ENCODE results near the gene GGT6.

- TF ChIP-seq PRDM10 (tag by site-specific recombination; IDR thresholded peaks at IDR 0.05) (no peak), YY1 (tag by site-specific recombination; IDR thresholded peaks at IDR 0.05) (no peak), CTCF (tag by site-specific recombination; IDR thresholded peaks at IDR 0.05) (peak; percentile 52; the same call in 1 of the 2 replicates), ZNF274 (IDR thresholded peaks at IDR 0.05; ENCODE audit: low read length) (no peak), ZNF274 (tag by site-specific recombination; IDR thresholded peaks at IDR 0.05; ENCODE audit: borderline replicate concordance) (no peak), SETDB1 (IDR thresholded peaks at IDR 0.05; ENCODE audit: insufficient read length, low read length) (peak; percentile 43), SCRT2 (tag by site-specific recombination; IDR thresholded peaks at IDR 0.05) (peak; percentile 46), ZBTB6 (tag by site-specific recombination; IDR thresholded peaks at IDR 0.05) (no peak), KLF10 (tag by site-specific recombination; IDR thresholded peaks at IDR 0.05) (no peak), ZNF341 (tag by site-specific recombination; IDR thresholded peaks at IDR 0.05; ENCODE audit: low read depth) (no peak)
Measured at GRCh38 chr17:4565209-4566141, 5.1 kb upstream of the GGT6 start.

Measured in HEK293 (cell line).